ENCODE results near the gene IFT20. TPM values are rescaled to one million over a fixed set of nuclear protein-coding genes. Genes with fewer than 3 reads are reported as not detected.

IFT20 gene
- total RNA-seq, 4 donors from 2014 or later = 7.2 to 46.0 (median 32.4) TPM

DNA sequence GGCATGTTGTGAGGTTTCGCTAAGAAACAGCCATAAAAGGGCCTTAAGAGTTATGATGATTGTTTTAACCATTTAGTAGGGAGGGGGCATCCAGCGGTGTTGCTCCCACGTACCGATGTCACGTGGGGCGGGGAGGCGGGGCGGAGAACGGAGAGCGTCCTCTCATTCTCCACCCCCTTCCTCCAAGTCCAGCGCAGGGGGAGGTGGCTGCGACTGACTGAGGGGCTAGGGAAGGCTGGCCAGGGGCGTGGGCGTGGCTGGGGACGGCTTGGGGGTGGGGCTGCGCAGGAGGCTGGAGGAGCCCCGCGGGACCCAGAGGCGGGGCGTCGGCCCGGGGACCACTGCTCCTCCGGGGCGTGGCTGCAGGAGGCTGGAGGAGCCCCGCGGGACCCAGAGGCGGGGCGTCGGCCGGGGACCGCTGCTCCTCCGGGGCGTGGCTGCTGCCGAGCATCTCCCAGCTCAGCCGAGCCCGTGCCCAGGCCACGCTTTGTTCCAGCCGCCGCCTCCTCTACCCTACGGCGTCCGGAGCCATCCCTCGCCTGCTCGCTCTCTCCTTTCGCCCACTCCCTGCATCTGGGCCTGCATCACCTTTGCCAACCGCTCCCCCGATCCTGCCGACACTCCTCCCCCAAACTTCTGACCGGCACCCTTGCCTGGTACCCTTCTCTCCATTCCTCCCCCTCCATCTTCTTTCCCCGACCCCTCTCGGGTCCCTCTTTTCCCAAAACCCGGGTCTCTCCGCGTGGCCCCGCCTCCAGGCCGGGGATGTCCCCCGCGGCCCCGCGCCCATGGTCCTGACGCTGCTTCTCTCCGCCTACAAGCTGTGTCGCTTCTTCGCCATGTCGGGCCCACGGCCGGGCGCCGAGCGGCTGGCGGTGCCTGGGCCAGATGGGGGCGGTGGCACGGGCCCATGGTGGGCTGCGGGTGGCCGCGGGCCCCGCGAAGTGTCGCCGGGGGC lies 36.3 kb upstream of the IFT20 start, which contains the start of gene SARM1:
SARM1 (plus strand) TSS at position 450 of the 958 bp plus-strand sequence; CDS start at position 789, 339 bp downstream.
- 0 to 3% methylated on average over 3 to 56 of the region's 80 CpGs for WGBS, 2 donors (ENCODE audit: low coverage in 1 of 2)
- no peaks in the 10 kb centered on the region for H3K36me3 ChIP-seq
- peaks cover 8 to 20% (median 15%) of the 10 kb centered on the region in 4 donors for H3K4me1 ChIP-seq
- DNase-seq = peak; percentile 88
- peak within 1 kb of the TSS; percentile 10 to 56 (median 44) for H3K4me3 ChIP-seq
- TF ChIP-seq POLR2A (IDR thresholded peaks at IDR 0.05) = no peak
- TF ChIP-seq EP300 (IDR thresholded peaks at IDR 0.05; ENCODE audit: low read depth) = no peak
- no peak for TF ChIP-seq POLR2AphosphoS5 (IDR thresholded peaks at IDR 0.05)
- TF ChIP-seq, protein P1, sequence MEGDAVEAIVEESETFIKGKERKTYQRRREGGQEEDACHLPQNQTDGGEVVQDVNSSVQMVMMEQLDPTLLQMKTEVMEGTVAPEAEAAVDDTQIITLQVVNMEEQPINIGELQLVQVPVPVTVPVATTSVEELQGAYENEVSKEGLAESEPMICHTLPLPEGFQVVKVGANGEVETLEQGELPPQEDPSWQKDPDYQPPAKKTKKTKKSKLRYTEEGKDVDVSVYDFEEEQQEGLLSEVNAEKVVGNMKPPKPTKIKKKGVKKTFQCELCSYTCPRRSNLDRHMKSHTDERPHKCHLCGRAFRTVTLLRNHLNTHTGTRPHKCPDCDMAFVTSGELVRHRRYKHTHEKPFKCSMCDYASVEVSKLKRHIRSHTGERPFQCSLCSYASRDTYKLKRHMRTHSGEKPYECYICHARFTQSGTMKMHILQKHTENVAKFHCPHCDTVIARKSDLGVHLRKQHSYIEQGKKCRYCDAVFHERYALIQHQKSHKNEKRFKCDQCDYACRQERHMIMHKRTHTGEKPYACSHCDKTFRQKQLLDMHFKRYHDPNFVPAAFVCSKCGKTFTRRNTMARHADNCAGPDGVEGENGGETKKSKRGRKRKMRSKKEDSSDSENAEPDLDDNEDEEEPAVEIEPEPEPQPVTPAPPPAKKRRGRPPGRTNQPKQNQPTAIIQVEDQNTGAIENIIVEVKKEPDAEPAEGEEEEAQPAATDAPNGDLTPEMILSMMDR (IDR thresholded peaks at IDR 0.05) = no peak
- in situ Hi-C loops (cut with MboI; ENCODE audit: low pct_ligation_motif_present in 1 of 4, low pct_unique_long_range_greater_than_20kb in 1 of 4, low sequenced_read_pairs in 3 of 4) = no loop called here
- no peaks in the 10 kb centered on the region for H3K9me3 ChIP-seq
- peak within 1 kb of the TSS; percentile 59 to 77 (median 74) for H3K27ac ChIP-seq
- intact Hi-C loops (cut with DNase I; ENCODE audit: low total_unique reads) = no loop called here
- peaks cover 18% of the 10 kb centered on the region for H3K27me3 ChIP-seq

DNA sequence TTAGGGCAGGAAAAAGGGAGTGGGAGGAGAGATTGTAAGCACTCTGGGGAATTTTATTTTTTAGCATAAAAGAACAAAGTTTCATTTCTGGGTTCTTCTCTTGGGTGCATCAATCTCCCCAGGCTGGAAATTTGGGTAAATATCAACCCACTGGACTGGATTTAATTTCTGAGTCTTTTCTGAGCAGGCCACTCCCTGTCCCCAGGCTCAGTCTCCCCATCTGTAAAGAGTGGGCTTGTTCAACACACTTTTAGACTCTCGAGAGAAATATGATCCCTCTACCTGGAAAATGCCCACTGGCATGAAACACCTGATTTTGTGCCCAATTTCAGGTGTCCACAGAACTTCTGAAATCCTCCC lies 35.5 kb upstream of the IFT20 start:
- 65 to 67% methylated on average over 1 of the region's 1 CpG for WGBS, 2 donors (ENCODE audit: low coverage in 1 of 2)
- no peaks in the 10 kb centered on the region for H3K36me3 ChIP-seq
- H3K4me3 ChIP-seq = no peak overlapping the region
- intact Hi-C loops (cut with DNase I; ENCODE audit: low total_unique reads) = no loop called here
- in situ Hi-C loops (cut with MboI; ENCODE audit: low pct_ligation_motif_present in 1 of 4, low pct_unique_long_range_greater_than_20kb in 1 of 4, low sequenced_read_pairs in 3 of 4) = no loop called here
- no peaks in the 10 kb centered on the region for H3K9me3 ChIP-seq
- TF ChIP-seq POLR2AphosphoS5 (IDR thresholded peaks at IDR 0.05) (no peak), EP300 (IDR thresholded peaks at IDR 0.05; ENCODE audit: low read depth) (no peak), POLR2A (IDR thresholded peaks at IDR 0.05) (no peak)
- TF ChIP-seq, protein P1 (IDR thresholded peaks at IDR 0.05) = no peak
- peak overlapping the region; percentile 59 to 77 (median 74) for H3K27ac ChIP-seq
- DNase-seq = no peak
- peaks cover 18% of the 10 kb centered on the region for H3K27me3 ChIP-seq
- peaks cover 8 to 20% (median 15%) of the 10 kb centered on the region in 4 donors for H3K4me1 ChIP-seq

DNA sequence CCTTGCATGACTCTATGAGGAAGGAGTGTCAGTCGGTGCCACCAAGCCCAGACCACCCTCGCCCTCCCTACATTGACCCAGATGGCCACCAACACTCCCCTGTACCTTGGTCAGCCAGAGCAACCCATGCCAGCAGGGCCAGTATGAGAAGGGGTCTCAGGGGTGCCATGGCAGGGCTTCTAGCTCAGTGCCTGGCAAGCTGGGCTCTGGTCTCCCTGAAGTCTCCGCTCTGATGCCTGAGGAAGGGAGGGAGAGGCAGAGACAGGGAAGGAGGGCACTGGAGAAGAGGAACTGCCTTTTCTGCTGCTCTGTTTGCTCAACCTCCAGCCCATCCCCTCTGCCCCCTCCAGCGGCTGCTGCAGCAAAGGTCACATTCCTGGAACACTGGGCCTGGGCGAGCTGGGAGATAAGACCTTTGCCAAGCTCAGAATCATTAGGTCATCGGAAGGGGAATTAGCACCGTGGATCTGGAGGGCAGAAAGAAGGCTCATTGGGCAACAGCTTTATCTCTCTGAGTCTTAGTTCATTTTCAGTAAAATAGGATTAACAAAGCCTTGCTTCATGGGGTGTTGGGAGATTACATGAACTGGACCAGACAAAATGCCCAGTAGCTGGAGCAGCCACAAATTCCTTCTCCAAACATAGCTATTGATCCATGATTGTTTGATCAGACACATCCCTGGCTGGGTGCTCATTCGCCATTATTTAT lies 34.9 kb upstream of the IFT20 start, which contains the start of gene VTN:
VTN (minus strand) TSS at position 273 of the 709 bp plus-strand sequence; CDS start at position 169, 104 bp downstream.
- 7 to 29% methylated on average over 4 to 8 of the region's 8 CpGs for WGBS, 2 donors (ENCODE audit: low coverage in 1 of 2)
- intact Hi-C loops (cut with DNase I; ENCODE audit: low total_unique reads) (no loop called here), in situ Hi-C loops (cut with MboI; ENCODE audit: low pct_ligation_motif_present in 1 of 4, low pct_unique_long_range_greater_than_20kb in 1 of 4, low sequenced_read_pairs in 3 of 4) (no loop called here)
- H3K4me3 ChIP-seq = peak within 1 kb of the TSS in 2 of 4 donors; percentile 49 to 56
- H3K36me3 ChIP-seq = no peaks in the 10 kb centered on the region
- no peak for DNase-seq
- H3K9me3 ChIP-seq = no peaks in the 10 kb centered on the region
- H3K27me3 ChIP-seq = peaks cover 18% of the 10 kb centered on the region
- peaks cover 8 to 20% (median 15%) of the 10 kb centered on the region in 4 donors for H3K4me1 ChIP-seq
- TF ChIP-seq POLR2AphosphoS5 (IDR thresholded peaks at IDR 0.05) = no peak
- no peak for TF ChIP-seq EP300 (IDR thresholded peaks at IDR 0.05; ENCODE audit: low read depth)
- TF ChIP-seq POLR2A (IDR thresholded peaks at IDR 0.05) = no peak
- TF ChIP-seq, protein P1 (IDR thresholded peaks at IDR 0.05) = no peak
- peak within 1 kb of the TSS; percentile 59 to 77 (median 74) for H3K27ac ChIP-seq

DNA sequence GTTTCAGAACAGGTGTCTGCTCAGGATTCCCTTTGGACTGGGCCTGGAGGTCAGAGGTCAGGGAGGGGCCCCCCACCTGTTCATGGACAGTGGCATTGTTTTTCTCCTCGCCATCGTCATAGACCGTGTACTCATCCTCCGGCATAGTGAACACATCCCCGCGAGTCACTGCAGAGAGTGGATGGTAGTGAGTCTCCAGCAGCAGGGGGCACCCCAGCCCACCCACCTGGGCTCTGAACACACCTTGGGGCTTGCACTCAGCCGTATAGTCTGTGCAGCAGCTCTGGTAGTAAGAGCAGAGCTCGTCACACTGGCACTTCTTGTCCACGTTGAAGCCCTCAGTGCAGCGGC lies 34.4 kb upstream of the IFT20 start:
- Histone ChIP-seq H3K27me3 (peaks cover 18% of the 10 kb centered on the region), H3K27ac (no peak overlapping the region), H3K36me3 (no peaks in the 10 kb centered on the region), H3K9me3 (no peaks in the 10 kb centered on the region), H3K4me3 (no peak overlapping the region), H3K4me1 (peaks cover 8 to 20% (median 15%) of the 10 kb centered on the region in 4 donors)
- 83% methylated on average over 10 of the region's 10 CpGs; no CpG with 5 or more reads in 1 of the 2 donors for WGBS, 2 donors (ENCODE audit: low coverage in 1 of 2)
- in situ Hi-C loops (cut with MboI; ENCODE audit: low pct_ligation_motif_present in 1 of 4, low pct_unique_long_range_greater_than_20kb in 1 of 4, low sequenced_read_pairs in 3 of 4) (no loop called here), intact Hi-C loops (cut with DNase I; ENCODE audit: low total_unique reads) (no loop called here)
- no peak for DNase-seq
- TF ChIP-seq POLR2A (IDR thresholded peaks at IDR 0.05) = no peak
- no peak for TF ChIP-seq POLR2AphosphoS5 (IDR thresholded peaks at IDR 0.05)
- no peak for TF ChIP-seq EP300 (IDR thresholded peaks at IDR 0.05; ENCODE audit: low read depth)
- TF ChIP-seq, protein P1 (IDR thresholded peaks at IDR 0.05) = no peak
